NCI-H1105 treated with DMSO at 0.1 percent for 48 hours (cell line): ENCODE results near the gene HDGF.

Experiments used
- DNase-seq: peaks from one replicate; lab custom pipeline; 2025; lab: John Stamatoyannopoulos, UW

Gene HDGF

DNA sequence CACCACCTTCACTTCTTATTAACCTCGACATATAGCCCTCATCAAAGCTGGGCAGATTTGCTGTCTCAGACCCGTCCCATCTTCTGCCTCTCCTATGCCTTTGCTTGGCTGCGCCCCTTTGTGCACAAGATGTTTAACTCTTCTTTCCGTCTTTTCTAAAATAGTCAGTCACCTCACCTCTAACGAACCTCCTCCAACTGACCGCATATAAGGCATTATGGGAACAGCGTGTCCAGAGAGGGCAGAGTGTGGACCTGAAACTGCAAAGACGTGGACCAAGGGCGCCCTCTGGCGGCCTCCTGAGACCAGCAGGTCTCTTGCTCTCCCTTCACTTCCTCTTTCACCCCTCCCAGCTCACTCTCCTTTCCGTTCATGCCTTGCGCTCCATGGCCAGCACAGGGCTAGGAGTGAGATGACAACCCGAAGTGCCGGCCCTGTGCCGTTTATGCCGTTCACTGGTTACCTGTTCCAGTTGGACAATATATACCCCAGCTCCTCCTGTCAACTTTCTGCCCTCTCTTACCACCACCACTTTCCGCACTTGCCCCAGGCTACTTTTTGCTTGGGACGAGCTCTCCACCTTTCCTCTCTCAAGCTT, 25.7 kb downstream of the HDGF start:
- peak; percentile 81 for DNase-seq

DNA sequence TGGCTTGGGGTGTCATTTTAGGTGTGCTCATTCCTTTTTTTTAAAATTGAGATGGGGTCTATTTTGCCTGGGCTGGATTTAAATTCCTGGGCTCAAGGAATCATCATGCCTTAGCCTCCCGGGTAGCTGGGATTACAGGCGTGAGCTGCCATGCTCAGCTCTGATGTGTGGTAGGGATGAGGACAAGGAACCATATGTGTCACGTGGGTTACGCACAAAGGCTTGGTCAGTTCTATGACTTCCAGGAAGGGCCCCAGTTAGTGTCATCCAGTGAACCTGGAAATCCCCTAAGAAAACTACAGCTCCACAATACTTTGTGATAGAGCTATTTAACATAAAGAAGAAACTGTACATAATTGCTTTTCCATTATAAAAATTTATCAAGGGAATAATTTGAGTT, 29.9 kb downstream of the HDGF start:
- no peak for DNase-seq

- no peak for DNase-seq
These were observed 30.3 kb downstream of the HDGF start for GRCh38 chr1:156721131-156721530.

- no peak for DNase-seq
These were observed 34.1 kb downstream of the HDGF start for GRCh38 chr1:156717351-156717750.

- DNase-seq, result no peak
These were observed 36.6 kb downstream of the HDGF start for GRCh38 chr1:156714830-156715229.

DNA sequence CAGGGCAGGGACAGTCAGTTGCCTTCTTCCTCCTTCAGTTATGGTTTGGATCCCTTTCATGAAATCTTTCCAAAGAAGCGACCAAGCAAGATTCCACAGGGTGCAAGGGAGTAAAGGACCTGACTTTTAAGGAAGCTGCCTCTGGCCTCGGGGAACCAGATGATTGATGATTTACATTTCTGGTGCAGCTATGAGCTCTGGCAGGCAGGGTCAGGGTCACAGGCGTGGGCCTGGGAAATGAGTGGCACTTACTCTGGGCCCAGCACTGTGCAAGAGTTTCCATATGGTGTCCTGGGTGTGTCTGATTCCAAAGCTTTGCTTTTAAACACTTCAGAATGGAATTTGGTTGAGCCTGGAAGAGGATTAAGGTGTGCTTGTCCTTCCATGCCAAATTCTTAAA, 38.8 kb downstream of the HDGF start:
- no peak for DNase-seq

GRCh38 chr1:156711011-156711817, 40.3 kb downstream of the HDGF start:
- DNase-seq, result no peak

DNA sequence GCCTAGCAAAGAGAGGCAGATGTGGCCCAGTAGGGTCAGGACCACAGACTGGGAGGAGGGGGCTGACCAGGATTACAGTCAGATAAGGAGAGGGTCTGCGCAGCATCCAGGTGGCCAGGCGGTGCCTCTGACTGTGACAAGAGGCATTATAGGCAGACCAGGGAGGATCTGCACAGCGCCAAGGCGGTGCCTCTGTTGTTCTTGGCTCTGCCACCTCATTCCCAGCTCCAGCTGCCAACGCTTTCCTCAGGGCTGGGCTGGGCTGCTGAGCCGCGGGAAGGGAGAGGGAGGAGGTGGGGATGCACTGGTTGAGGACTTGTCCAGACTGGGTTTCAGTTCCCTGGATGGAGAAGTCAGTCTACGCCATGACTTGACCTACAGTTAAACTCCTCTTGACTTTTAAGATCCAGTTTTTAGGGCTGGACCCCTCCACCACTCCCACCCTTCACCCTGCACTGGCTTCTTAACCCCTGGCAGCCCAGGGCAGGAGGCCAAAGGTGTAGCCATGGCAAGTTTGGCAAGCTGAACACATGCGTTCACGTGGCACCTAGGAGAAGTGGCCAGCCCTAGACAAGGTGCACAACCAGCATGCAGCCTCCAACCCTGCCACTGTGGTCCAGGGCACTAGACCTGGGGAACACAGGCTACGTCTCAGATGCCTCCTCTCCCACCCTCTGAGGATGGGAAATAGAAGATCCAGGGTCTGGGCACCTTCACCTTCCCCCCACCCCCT, 41.6 kb downstream of the HDGF start:
- peak; percentile 50 for DNase-seq

- DNase-seq, result no peak
These were observed 42.4 kb downstream of the HDGF start for GRCh38 chr1:156709031-156709430.

DNA sequence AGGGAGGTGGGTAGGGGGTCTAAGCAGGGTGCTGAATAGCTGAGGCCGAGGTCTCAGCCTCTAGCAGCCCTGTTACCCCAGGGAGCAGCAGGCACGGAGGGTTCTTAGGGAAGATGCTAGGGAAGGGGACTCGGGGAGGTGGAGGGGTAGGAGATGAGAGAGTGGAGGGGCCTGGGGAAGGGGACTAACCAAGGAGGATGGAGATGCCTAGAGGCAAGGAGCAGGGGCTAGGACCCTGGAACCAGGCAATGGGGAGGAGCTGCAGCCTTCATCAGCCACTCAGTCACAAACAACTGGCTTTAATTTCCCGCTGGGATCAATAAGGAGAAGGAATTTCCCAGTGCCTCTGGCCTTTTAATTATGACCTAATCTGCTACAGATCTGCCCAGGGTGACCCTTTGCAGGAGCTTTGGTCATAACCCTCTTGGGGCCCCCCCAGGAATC, 43.2 kb downstream of the HDGF start:
- no peak for DNase-seq

- no peak for DNase-seq
These were observed 43.9 kb downstream of the HDGF start for GRCh38 chr1:156707417-156708217.

DNA sequence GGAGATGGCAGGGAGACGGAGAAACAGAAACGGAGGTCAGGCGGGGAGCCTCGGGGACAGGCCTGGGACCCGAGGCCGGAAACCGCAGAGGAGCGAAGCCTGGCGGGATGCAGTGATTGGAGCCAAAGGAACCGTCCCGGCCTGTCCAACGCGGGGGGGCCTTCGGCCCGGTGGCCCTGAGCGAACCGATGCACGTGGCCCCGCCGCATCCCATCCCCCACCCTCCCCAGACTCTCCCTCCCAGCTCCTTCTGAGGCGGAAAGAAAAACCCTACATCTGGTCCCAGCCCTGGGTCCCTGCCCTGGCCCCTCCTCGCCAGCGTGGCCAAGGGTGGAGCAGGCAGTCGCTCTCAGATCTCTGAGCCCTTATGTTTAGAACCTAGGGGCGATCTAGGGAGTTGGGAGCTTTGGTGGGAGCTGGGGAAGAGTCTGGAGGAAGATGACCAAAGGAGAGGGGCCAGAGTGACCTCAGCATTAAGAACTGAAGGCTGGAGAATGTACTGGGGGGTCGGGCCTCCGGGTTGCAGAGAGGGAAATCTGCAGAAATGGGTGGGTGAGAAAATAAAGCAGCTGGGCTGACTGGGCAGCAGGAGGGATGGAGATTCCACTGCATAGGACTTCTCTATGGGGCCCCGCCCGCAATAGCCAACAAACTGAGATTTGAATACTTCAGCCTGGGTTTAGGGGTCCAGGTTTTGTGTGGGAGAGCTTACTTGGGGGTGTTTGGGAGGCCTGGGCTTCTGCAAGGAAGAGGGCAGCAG, 44.6 kb downstream of the HDGF start:
- no peak for DNase-seq

- peak; percentile 79 for DNase-seq
These were observed 45.4 kb downstream of the HDGF start for GRCh38 chr1:156705918-156706656.

DNA sequence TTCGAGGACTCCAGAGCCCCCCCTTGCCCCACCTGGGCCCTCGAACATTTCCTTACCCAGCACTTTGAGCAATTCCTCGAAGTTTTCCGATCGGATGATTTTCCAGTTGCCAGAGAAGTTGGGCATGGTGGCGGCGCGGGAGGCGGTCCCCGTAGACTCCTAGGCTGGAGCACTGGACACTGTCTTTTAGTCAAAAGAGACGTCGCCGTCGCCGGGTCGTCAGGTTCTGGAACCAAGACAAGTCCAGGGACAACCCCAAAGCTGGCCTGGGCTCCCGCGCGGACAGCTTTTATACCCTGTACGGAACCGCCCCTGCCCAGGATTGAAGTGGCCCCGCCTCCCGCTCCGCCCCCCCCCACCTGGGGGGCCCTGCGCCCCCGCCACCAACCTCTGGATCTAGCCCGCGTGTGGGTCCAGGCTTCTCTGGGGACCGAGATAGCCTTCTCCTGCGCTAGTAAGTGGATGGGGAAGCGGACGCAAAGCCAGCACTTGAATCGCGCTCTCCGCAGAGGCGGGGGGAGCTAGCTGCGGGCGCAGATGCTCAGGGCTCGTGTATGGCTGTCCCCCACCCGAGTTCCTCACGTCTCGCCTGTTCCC, 46.1 kb downstream of the HDGF start, which contains the start of gene CRABP2:
Gene CRABP2, minus strand, starts transcription at position 263 of the 597 bp plus-strand sequence. Its CDS starts 137 bp downstream, at position 126.
- peak; percentile 62 for DNase-seq

GRCh38 chr1:156704930-156705320, 46.5 kb downstream of the HDGF start:
- DNase-seq, result peak; percentile 23

GRCh38 chr1:156704166-156704711, 47.2 kb downstream of the HDGF start:
- no peak for DNase-seq

DNA sequence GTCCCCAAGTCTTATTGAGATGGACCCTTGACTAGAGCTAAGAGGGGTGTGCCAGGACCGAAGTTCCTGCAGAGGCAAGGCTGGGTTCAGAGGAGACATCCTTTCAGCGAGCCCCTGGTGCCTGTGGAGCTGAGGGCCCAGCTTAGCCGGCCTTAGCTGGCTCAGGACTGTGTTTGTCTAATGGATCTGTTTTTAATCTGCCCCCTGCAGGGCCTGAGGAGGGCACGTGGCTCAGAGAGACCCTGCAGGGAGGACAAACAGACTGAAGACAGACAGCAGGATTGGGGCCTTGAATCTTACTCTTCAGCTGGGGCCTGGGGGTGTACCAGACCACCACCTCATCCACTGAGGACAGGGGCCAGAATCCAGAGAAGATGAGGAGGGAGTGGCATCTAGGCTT, 47.7 kb downstream of the HDGF start:
- no peak for DNase-seq

GRCh38 chr1:156703336-156703735, 48.1 kb downstream of the HDGF start:
- DNase-seq, result peak; percentile 45

DNA sequence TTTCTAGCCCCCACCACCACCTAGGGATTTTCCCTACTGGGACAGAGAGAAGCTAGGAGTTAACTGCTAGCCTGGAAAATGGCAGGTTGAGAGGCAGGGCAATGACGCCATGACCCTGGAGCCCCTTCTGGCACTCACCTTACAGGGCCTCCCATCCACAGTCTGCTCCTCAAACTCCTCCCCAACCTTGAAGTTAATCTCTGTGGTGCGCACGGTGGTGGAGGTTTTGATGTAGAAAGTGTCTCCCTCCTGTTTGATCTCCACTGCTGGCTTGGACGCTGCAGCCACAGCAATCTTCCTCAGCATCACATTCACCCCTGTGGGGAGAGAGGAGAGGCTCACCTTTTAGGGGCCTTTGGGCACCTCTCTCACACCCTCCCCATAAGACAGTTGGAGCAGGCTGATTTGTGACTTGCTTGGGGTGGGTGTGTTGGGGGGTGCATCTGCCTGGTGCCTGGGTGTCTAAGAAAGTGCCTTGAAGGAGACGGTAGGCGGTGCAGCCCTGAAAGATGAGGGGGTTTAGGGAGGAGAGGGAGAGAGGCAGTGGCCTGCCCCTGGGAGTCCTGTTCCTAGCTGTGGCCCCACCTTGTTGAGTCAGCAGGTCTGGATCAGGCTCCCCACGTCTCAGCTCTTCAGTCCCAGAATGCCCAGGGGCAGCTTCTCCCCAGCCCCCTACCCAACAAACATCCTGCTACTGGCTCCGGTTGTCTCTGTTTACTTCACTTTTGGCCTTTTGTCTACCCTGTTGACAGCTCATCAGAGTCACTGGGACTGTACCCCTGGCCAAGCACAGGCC, 50.5 kb downstream of the HDGF start:
- no peak for DNase-seq
